Measurements from ENCODE around the gene IFFO2. TPM values are rescaled to one million over a fixed set of nuclear protein-coding genes. Genes with fewer than 3 reads are reported as not detected.

Gene IFFO2
- total and polyA plus RNA-seq, 2 experiments from 2014 or later = 0.71 to 7.5 TPM

DNA sequence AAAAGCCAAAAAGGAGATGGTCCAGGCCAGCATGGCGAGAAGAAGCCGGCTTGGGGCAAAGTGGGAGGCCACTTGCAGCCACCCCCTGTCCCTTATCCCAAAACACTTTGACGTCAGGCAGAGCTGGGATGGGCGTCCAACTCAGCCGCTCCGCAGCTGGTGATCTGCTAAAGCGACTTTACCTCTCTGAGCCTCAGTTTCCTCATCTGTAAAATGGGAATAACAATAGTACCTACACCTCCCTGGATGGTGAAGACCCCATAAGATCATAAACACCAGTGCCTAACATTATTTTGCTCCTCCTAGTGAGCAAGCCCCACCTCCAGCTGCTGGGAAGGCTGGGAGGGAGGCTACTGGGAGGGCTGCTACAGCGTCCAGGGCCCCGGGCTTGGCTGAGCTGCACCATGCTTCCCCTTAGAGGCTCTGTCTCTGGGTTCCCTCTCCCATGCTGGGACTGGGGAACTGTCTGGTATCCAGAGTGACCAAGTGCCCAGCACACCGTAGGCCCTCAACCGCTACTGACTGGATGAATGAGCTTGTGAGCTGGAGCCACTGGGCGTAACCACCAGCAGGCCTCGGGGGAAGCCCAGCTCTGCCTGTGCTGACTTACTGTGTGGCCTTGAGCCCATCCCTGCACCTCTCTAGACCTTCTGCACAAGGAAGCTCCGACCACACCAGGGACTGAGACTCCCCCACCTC, 18.3 kb downstream of the IFFO2 start:
- H2AFZ ChIP-seq = no peak overlapping the region
- Mint-ChIP-seq H3K27ac (no peak overlapping the region), H3K4me1 (peaks cover 39% of the 10 kb centered on the region), H3K4me3 (no peak overlapping the region), H3K36me3 (ENCODE audit: low read depth) (no peaks in the 10 kb centered on the region), H3K27me3 (ENCODE audit: insufficient read depth, low read depth, poor library complexity) (peaks cover 4% of the 10 kb centered on the region), H3K9me3 (no peaks in the 10 kb centered on the region)
- no peak overlapping the region for H3K4me3 ChIP-seq
- DNase-seq (ENCODE audit: low spot score) (no peak), ATAC-seq (no peak)
- H3K79me2 ChIP-seq (replicated peaks; ENCODE audit: insufficient read depth) = no peaks in the 10 kb centered on the region
- no peak overlapping the region for H3K4me2 ChIP-seq
- H3K27ac ChIP-seq (ENCODE audit: low read depth) = no peak overlapping the region
- no peaks in the 10 kb centered on the region for H3K9me2 ChIP-seq (ENCODE audit: insufficient read depth)
- no peaks in the 10 kb centered on the region; the same call in none of the 2 replicates for H4K20me1 ChIP-seq (replicated peaks; ENCODE audit: insufficient read depth)
- no peaks in the 10 kb centered on the region for H3F3A ChIP-seq (replicated peaks; ENCODE audit: low read depth)
- H3K4me1 ChIP-seq (ENCODE audit: insufficient read depth) = peaks cover 3% of the 10 kb centered on the region; the same call in 1 of the 2 replicates
- TF ChIP-seq POLR2AphosphoS5 (IDR thresholded peaks at IDR 0.05; ENCODE audit: low read depth) (no peak), EZH2phosphoT487 (IDR thresholded peaks at IDR 0.05; ENCODE audit: unreplicated experiment) (no peak), ZNF331 (CRISPR knock-in tag; IDR thresholded peaks at IDR 0.05; ENCODE audit: low read depth) (no peak), CREB1 (CRISPR knock-in tag; IDR thresholded peaks at IDR 0.05; ENCODE audit: low read depth) (no peak), EZH2 (IDR thresholded peaks at IDR 0.05; ENCODE audit: low read depth, unreplicated experiment) (no peak), JUNB (IDR thresholded peaks at IDR 0.05; ENCODE audit: unreplicated experiment) (no peak), ZNF114 (CRISPR knock-in tag; IDR thresholded peaks at IDR 0.05) (no peak), STAT1 (IDR thresholded peaks at IDR 0.05; ENCODE audit: unreplicated experiment) (no peak), NANOG (IDR thresholded peaks at IDR 0.05; ENCODE audit: borderline replicate concordance) (no peak)
- TF ChIP-seq, protein P1, sequence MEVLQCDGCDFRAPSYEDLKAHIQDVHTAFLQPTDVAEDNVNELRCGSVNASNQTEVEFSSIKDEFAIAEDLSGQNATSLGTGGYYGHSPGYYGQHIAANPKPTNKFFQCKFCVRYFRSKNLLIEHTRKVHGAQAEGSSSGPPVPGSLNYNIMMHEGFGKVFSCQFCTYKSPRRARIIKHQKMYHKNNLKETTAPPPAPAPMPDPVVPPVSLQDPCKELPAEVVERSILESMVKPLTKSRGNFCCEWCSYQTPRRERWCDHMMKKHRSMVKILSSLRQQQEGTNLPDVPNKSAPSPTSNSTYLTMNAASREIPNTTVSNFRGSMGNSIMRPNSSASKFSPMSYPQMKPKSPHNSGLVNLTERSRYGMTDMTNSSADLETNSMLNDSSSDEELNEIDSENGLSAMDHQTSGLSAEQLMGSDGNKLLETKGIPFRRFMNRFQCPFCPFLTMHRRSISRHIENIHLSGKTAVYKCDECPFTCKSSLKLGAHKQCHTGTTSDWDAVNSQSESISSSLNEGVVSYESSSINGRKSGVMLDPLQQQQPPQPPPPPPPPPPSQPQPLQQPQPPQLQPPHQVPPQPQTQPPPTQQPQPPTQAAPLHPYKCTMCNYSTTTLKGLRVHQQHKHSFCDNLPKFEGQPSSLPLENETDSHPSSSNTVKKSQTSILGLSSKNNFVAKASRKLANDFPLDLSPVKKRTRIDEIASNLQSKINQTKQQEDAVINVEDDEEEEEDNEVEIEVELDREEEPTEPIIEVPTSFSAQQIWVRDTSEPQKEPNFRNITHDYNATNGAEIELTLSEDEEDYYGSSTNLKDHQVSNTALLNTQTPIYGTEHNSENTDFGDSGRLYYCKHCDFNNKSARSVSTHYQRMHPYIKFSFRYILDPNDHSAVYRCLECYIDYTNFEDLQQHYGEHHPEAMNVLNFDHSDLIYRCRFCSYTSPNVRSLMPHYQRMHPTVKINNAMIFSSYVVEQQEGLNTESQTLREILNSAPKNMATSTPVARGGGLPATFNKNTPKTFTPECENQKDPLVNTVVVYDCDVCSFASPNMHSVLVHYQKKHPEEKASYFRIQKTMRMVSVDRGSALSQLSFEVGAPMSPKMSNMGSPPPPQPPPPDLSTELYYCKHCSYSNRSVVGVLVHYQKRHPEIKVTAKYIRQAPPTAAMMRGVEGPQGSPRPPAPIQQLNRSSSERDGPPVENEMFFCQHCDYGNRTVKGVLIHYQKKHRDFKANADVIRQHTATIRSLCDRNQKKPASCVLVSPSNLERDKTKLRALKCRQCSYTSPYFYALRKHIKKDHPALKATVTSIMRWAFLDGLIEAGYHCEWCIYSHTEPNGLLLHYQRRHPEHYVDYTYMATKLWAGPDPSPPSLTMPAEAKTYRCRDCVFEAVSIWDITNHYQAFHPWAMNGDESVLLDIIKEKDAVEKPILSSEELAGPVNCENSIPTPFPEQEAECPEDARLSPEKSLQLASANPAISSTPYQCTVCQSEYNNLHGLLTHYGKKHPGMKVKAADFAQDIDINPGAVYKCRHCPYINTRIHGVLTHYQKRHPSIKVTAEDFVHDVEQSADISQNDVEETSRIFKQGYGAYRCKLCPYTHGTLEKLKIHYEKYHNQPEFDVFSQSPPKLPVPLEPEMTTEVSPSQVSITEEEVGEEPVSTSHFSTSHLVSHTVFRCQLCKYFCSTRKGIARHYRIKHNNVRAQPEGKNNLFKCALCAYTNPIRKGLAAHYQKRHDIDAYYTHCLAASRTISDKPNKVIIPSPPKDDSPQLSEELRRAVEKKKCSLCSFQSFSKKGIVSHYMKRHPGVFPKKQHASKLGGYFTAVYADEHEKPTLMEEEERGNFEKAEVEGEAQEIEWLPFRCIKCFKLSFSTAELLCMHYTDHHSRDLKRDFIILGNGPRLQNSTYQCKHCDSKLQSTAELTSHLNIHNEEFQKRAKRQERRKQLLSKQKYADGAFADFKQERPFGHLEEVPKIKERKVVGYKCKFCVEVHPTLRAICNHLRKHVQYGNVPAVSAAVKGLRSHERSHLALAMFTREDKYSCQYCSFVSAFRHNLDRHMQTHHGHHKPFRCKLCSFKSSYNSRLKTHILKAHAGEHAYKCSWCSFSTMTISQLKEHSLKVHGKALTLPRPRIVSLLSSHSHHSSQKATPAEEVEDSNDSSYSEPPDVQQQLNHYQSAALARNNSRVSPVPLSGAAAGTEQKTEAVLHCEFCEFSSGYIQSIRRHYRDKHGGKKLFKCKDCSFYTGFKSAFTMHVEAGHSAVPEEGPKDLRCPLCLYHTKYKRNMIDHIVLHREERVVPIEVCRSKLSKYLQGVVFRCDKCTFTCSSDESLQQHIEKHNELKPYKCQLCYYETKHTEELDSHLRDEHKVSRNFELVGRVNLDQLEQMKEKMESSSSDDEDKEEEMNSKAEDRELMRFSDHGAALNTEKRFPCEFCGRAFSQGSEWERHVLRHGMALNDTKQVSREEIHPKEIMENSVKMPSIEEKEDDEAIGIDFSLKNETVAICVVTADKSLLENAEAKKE (CRISPR knock-in tag; IDR thresholded peaks at IDR 0.05) = no peak
- TF ChIP-seq, protein P2, sequence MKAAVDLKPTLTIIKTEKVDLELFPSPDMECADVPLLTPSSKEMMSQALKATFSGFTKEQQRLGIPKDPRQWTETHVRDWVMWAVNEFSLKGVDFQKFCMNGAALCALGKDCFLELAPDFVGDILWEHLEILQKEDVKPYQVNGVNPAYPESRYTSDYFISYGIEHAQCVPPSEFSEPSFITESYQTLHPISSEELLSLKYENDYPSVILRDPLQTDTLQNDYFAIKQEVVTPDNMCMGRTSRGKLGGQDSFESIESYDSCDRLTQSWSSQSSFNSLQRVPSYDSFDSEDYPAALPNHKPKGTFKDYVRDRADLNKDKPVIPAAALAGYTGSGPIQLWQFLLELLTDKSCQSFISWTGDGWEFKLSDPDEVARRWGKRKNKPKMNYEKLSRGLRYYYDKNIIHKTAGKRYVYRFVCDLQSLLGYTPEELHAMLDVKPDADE (IDR thresholded peaks at IDR 0.05) = no peak
- TF ChIP-seq, protein P3, sequence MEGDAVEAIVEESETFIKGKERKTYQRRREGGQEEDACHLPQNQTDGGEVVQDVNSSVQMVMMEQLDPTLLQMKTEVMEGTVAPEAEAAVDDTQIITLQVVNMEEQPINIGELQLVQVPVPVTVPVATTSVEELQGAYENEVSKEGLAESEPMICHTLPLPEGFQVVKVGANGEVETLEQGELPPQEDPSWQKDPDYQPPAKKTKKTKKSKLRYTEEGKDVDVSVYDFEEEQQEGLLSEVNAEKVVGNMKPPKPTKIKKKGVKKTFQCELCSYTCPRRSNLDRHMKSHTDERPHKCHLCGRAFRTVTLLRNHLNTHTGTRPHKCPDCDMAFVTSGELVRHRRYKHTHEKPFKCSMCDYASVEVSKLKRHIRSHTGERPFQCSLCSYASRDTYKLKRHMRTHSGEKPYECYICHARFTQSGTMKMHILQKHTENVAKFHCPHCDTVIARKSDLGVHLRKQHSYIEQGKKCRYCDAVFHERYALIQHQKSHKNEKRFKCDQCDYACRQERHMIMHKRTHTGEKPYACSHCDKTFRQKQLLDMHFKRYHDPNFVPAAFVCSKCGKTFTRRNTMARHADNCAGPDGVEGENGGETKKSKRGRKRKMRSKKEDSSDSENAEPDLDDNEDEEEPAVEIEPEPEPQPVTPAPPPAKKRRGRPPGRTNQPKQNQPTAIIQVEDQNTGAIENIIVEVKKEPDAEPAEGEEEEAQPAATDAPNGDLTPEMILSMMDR (conservative IDR thresholded peaks at IDR 0.05; ENCODE audit: low read depth in 2 of 2) = no peak
- TF ChIP-seq, protein P4, sequence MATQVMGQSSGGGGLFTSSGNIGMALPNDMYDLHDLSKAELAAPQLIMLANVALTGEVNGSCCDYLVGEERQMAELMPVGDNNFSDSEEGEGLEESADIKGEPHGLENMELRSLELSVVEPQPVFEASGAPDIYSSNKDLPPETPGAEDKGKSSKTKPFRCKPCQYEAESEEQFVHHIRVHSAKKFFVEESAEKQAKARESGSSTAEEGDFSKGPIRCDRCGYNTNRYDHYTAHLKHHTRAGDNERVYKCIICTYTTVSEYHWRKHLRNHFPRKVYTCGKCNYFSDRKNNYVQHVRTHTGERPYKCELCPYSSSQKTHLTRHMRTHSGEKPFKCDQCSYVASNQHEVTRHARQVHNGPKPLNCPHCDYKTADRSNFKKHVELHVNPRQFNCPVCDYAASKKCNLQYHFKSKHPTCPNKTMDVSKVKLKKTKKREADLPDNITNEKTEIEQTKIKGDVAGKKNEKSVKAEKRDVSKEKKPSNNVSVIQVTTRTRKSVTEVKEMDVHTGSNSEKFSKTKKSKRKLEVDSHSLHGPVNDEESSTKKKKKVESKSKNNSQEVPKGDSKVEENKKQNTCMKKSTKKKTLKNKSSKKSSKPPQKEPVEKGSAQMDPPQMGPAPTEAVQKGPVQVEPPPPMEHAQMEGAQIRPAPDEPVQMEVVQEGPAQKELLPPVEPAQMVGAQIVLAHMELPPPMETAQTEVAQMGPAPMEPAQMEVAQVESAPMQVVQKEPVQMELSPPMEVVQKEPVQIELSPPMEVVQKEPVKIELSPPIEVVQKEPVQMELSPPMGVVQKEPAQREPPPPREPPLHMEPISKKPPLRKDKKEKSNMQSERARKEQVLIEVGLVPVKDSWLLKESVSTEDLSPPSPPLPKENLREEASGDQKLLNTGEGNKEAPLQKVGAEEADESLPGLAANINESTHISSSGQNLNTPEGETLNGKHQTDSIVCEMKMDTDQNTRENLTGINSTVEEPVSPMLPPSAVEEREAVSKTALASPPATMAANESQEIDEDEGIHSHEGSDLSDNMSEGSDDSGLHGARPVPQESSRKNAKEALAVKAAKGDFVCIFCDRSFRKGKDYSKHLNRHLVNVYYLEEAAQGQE (IDR thresholded peaks at IDR 0.05; ENCODE audit: unreplicated experiment) = no peak
- H3K36me3 ChIP-seq (ENCODE audit: insufficient read depth) = no peaks in the 10 kb centered on the region
- no peaks in the 10 kb centered on the region for H3K27me3 ChIP-seq (ENCODE audit: insufficient read depth)
